GM23338 (cell line): ENCODE data around the gene DOCK10.

Source experiments
- CREB1 ChIP-seq: fragments of 250-450 bp; sonication (Bioruptor Pico); IDR thresholded peaks from 2 replicates; pipeline ENCODE4 v1.5.0; 2020; ENCODE audit warnings: low read depth, mild to moderate bottlenecking, moderate library complexity
- EZH2 ChIP-seq: fragments of 200-600 bp; sonication (generic); IDR thresholded peaks from one replicate; pipeline ENCODE4 v1.8.0; 2017; ENCODE audit warnings: antibody characterized with exemption, mild to moderate bottlenecking, low read depth; ENCODE audit not compliant: unreplicated experiment
- EZH2phosphoT487 ChIP-seq: fragments of 200-600 bp; sonication (generic); IDR thresholded peaks from one replicate; pipeline ENCODE4 v1.8.1; 2018; ENCODE audit warnings: antibody characterized with exemption; ENCODE audit not compliant: unreplicated experiment
- JUNB ChIP-seq: IDR thresholded peaks from one replicate; pipeline ENCODE4 v1.6.1; 2016; ENCODE audit warnings: antibody characterized with exemption; ENCODE audit not compliant: unreplicated experiment
- NANOG ChIP-seq: IDR thresholded peaks from 2 replicates; pipeline ENCODE4 v1.6.1; 2016; ENCODE audit warnings: antibody characterized with exemption, borderline replicate concordance
- POLR2AphosphoS5 ChIP-seq: IDR thresholded peaks from 2 replicates; pipeline ENCODE4 v1.6.1; 2016; ENCODE audit warnings: antibody characterized with exemption, low read depth
- STAT1 ChIP-seq: IDR thresholded peaks from one replicate; pipeline ENCODE4 v1.6.1; 2016; ENCODE audit warnings: antibody characterized with exemption; ENCODE audit not compliant: unreplicated experiment
- ZNF114 ChIP-seq: fragments of 250-450 bp; sonication (Bioruptor Pico); IDR thresholded peaks from 2 replicates; pipeline ENCODE4 v1.5.0; 2020; ENCODE audit warnings: mild to moderate bottlenecking, moderate library complexity
- TF ChIP-seq, protein P1 (sequence below), 2 experiments: fragments of 200-600 bp in 1 of 2; sonication (generic) in 1 of 2; conservative IDR thresholded peaks; 2 replicates each; pipeline versions ENCODE4 v1.5.1 to v1.6.1; 2016 to 2017; ENCODE audit warnings: antibody characterized with exemption in 2 of 2, low read depth in 2 of 2, mild to moderate bottlenecking in 2 of 2, moderate library complexity in 1 of 2
- TF ChIP-seq, protein P2 (sequence below): IDR thresholded peaks from one replicate; pipeline ENCODE4 v1.6.1; 2018; ENCODE audit warnings: antibody characterized with exemption; ENCODE audit not compliant: unreplicated experiment

DNA sequence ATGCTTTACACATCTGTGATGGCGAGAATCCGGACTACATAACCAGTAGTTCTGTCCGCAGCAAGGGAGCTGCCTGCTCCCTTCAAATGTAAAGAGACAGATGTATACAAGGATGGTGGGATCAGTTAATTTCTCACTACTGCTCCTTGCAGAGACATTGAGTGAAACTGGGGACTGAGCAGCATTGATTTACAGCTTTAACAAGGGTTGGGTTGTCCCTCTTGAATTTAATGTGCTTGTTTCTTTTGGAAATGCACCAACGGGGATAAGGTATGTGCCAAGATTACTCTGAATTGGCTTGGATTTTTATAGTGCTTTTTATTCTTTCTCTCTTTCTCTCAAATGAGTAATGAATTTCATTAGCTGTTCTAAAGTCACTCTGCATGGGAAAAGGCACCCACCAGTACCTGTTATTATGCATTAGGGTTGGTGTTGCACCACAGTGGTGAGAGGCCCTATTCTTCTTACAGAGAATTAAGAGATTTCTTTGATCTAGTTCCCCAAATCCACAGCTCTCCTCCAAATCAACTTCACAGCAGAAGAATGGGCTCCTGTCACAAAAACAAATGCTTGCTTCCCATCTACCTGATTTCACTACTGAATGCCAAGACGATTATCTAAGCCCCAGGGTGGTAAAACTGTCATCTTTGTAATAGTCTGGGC is 107.6 kb downstream of the DOCK10 start:
- TF ChIP-seq CREB1 (CRISPR knock-in tag) (no peak), POLR2AphosphoS5 (no peak), ZNF114 (CRISPR knock-in tag) (no peak), STAT1 (no peak), EZH2phosphoT487 (no peak), JUNB (no peak), NANOG (peak; percentile 46; the same call in 1 of the 2 replicates), EZH2 (no peak)
- TF ChIP-seq, protein P1, sequence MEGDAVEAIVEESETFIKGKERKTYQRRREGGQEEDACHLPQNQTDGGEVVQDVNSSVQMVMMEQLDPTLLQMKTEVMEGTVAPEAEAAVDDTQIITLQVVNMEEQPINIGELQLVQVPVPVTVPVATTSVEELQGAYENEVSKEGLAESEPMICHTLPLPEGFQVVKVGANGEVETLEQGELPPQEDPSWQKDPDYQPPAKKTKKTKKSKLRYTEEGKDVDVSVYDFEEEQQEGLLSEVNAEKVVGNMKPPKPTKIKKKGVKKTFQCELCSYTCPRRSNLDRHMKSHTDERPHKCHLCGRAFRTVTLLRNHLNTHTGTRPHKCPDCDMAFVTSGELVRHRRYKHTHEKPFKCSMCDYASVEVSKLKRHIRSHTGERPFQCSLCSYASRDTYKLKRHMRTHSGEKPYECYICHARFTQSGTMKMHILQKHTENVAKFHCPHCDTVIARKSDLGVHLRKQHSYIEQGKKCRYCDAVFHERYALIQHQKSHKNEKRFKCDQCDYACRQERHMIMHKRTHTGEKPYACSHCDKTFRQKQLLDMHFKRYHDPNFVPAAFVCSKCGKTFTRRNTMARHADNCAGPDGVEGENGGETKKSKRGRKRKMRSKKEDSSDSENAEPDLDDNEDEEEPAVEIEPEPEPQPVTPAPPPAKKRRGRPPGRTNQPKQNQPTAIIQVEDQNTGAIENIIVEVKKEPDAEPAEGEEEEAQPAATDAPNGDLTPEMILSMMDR (conservative IDR thresholded peaks at IDR 0.05; ENCODE audit: low read depth in 2 of 2) = no peak
- TF ChIP-seq, protein P2, sequence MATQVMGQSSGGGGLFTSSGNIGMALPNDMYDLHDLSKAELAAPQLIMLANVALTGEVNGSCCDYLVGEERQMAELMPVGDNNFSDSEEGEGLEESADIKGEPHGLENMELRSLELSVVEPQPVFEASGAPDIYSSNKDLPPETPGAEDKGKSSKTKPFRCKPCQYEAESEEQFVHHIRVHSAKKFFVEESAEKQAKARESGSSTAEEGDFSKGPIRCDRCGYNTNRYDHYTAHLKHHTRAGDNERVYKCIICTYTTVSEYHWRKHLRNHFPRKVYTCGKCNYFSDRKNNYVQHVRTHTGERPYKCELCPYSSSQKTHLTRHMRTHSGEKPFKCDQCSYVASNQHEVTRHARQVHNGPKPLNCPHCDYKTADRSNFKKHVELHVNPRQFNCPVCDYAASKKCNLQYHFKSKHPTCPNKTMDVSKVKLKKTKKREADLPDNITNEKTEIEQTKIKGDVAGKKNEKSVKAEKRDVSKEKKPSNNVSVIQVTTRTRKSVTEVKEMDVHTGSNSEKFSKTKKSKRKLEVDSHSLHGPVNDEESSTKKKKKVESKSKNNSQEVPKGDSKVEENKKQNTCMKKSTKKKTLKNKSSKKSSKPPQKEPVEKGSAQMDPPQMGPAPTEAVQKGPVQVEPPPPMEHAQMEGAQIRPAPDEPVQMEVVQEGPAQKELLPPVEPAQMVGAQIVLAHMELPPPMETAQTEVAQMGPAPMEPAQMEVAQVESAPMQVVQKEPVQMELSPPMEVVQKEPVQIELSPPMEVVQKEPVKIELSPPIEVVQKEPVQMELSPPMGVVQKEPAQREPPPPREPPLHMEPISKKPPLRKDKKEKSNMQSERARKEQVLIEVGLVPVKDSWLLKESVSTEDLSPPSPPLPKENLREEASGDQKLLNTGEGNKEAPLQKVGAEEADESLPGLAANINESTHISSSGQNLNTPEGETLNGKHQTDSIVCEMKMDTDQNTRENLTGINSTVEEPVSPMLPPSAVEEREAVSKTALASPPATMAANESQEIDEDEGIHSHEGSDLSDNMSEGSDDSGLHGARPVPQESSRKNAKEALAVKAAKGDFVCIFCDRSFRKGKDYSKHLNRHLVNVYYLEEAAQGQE = no peak
